ENCODE measurements around the gene CPED1.

DNA sequence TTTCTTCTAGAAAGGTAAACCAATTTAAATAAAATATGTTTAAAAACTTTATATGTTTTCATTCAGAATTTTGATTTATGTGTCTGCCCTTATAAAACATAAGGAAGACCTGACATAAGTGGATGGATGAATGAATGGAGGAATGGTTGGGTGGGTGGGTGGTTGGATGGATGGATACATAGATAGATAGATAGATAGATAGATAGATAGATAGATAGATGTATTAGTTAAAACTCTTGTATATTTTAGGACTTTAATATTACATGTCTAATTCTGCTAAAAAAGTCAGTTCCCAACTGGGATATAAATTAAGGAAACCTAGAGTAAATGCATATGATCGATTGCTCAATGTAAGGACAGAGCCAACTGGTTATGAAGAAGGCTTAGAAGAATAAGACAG, 184.0 kb downstream of the CPED1 start:
- TF ChIP-seq, protein P1, sequence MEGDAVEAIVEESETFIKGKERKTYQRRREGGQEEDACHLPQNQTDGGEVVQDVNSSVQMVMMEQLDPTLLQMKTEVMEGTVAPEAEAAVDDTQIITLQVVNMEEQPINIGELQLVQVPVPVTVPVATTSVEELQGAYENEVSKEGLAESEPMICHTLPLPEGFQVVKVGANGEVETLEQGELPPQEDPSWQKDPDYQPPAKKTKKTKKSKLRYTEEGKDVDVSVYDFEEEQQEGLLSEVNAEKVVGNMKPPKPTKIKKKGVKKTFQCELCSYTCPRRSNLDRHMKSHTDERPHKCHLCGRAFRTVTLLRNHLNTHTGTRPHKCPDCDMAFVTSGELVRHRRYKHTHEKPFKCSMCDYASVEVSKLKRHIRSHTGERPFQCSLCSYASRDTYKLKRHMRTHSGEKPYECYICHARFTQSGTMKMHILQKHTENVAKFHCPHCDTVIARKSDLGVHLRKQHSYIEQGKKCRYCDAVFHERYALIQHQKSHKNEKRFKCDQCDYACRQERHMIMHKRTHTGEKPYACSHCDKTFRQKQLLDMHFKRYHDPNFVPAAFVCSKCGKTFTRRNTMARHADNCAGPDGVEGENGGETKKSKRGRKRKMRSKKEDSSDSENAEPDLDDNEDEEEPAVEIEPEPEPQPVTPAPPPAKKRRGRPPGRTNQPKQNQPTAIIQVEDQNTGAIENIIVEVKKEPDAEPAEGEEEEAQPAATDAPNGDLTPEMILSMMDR (IDR thresholded peaks at IDR 0.05) = no peak
- no peak for TF ChIP-seq ZFX (IDR thresholded peaks at IDR 0.05; ENCODE audit: borderline replicate concordance)

All from 22Rv1 (cell line).